NCI-H2081 (cell line): ENCODE data around the gene CEP131.

Source experiments
- DNase-seq, 2 experiments: peaks; one replicate each; lab custom pipeline; 2025; lab: John Stamatoyannopoulos, UW

Gene CEP131

DNA sequence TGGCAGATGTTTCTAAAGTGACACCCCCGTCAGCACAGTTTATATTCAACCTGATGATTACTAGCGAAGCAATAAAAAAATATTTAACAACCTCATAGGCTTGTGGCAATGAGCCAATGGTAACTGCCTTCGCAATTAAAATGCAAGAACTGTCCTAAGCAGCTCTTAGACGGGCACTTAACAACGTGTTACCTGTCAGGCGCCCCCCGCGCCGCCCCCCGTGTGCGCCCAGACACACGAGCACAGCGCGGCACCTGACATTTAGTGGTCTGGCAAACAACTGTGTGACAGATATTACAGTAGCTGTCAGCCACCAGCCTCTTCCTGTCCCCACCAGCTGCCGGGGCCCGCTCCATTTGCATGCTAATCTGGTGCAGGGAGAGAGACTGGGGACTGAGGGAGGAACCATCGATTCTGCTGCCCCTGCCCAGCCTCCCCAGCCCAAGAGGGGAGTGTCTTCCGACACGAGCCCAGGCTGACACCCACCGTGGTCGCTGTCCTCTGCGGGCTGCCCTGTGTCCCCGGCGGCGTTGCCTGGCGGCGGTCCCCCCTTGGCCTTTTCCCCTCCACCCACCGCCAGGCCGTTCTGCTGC is 29.0 kb upstream of the CEP131 start:
- peak; percentile 95 to 99 for DNase-seq

- DNase-seq = peak; percentile 93 to 98
Measured at GRCh38 chr17:81251094-81251708, 28.4 kb upstream of the CEP131 start.

DNA sequence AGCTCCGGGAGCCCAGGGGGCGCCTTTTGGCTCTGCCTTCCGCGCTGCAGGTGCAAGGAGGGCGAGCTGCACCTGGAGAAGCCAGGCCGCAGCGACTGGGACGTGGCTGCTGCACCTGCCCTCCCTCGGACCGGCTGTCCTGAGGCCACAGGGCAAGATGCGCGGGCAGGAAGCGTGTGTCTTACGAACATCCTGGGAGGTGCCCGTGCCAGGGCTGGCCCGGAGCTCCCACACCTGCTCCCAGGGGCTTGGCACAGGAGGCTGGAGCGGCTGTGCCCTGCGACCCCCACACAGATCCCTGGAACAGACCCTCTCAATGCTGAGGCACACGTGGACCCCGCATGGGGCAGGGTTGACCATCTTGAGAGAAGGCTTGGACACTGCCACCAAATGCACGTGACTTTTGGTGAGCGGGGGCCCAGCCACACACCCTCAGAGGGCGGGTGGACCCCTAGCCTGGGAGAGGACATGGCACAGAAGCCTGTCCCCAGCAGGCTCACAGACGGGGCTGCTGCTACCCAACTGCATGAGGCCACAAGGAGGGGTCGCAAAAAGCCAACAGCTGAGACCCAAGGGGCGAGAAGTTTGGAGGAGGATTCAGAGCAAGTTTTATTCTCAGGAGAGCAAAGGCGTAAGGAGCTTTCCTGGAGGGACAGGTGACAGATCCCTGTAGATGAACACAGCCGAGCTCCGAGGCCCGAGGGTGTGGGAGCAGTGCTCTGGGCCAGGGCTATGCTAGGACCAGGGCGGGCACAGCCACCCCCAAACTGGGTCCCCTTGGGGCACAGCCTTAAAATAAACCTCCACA is 27.7 kb upstream of the CEP131 start:
- DNase-seq = peak; percentile 64 to 87

DNA sequence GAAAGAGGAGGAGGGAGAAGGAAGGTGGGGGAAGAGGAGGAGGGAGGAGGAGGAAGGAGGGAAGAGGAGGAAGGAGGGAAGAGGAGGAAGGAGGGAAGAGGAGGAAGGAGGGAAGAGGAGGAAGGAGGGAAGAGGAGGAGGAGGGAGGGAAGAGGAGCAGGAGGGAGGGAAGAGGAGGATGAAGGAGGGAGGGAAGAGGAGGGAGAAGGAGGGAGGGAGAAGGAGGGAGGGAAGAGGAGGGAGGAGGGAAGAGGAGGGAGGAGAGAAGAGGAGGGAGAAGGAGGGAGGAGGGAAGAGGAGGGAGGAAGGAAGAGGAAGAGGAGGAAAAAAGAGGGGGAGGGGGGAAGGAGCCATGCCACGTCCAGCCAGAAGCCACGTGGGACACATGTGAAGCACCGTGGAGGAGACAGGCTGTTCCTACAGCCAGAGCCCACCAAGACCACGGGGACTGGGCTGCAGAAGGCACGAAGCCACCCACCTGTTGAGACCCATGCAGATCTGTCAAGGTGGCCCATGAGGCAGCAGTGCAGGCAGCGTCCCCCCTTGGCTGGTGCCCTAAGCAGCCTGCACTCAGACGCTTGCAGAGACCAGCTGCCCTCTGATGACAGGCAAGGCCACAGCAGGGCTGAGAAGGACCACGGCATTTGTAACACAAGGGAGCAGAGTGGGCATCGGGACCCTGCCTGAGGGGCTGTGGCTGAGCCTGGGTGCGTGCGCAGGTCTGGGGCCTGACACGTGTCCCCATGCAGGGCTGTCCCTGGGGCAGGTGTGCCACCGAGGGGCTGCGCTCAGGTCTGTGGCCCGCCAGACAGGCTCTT is 26.7 kb upstream of the CEP131 start:
- peak in 1 of 2 experiments; percentile 25 for DNase-seq

DNA sequence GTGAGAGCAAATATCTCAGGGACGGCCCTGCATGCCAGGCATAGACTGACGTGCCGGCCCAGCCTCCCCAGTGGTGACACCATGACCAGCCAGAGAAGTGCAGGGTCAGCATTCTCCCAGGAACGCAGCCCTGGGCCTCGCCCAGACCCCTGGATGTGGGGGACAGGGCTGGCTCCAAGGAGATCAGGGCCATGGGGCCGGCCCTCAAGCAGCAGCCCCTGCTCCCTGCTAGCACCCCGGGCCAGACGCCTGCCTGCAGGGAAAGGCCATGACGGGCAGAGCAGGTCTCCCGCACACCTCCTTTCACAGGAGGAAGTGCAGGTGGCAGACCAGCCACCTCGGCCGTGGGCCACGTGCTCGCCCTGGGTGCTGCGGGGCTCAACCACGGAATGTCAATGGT is 25.9 kb upstream of the CEP131 start:
- DNase-seq = no peak

DNA sequence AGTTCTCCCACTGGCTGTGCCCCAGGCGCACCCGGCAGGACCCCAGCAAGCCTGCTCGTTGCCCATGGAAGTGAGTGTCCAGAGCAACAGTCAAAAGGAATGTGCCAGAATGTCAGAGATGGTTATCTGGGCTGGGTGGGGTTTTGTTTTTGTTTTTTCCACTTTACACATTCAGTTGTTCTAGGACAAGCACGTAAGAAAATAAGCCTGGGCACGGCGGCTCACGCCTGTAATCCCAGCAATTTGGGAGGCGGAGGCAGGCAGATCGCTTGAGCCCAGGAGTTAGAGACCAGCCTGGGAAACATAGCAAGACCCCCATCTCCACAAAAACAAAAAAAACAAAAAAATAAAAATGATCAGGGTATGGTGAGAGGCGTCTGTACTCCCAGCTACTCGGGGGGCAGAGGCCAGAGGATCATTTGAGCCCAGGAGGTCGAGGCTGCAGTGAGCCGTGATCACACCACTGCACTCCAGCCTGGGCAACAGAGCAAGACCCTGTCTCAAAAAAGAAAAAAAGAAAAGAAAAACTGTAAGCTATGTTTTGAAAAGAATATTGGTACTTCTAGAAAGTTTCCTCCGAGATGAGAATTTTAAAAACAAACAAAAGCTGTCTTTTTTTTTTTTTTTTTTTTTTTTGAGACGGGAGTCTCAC is 24.7 kb upstream of the CEP131 start:
- DNase-seq = no peak

DNA sequence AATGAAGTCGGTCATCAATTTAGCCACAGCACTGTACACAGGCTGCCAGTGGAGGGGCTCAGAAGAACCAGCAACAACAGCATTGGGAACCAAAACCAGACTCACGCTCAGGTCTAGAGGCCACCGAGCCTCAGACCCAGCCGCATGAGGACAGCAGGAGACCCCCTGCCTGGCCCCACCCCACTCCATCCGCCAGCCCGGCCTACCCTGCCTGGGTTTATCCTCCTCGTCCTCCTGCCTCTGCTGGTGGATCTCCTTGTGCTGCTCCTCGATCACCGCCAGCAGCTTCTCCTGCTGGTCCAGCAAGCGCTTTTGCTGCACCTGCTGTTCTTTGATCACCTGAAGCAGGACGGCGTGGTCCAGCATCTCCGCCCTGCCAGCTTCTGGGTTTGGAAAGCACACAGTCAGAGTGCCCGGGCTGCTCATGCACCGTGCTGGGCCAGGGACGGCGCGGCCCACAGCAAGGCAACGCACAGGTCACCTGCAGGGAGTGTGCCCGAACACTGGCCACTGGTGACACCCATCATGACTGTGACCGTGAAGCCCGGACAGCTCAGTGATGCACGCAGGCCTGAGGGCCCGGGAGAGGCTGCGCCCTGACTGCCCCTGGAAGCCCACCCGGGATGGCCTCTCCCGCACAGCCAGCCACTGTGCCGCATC is 24.0 kb upstream of the CEP131 start:
- no peak for DNase-seq

- no peak for DNase-seq
Measured at GRCh38 chr17:81246343-81246670, 23.5 kb upstream of the CEP131 start.

DNA sequence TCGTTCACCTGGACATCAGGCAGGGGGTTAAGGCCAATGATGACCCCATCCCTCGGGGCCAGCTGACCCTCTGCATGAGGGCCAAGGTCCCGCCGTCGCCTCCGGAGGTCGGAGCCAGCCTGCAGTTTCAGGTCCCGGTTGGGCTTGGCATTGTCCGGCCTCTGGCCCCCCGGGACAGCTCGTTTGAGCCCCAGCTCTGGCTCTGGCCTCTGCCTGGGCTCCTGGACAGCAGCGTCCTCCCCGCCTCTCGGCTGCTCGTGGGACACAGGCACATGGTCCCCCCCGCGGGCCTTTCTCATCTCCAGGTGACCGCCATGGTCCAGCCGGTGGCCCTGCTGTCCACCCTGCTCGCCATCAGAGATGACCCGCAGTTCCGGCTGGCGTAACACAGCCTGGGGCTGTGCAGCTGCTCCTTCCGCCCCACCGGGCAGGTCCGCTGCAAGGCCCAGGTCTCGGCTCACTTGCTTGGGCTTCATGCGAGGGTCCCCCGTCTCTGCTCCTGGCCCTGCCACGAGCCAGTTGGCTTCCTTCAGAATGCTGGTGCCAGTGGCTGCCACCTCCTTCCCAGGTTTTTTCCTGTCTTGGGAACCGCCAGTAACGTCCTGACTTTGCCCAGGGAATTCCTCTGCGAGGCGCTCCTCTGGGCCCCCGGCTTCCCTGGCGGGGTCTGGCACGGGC is 23.0 kb upstream of the CEP131 start:
- DNase-seq = no peak

GRCh38 chr17:81245024-81245664 is 22.4 kb upstream of the CEP131 start:
- DNase-seq = no peak

GRCh38 chr17:81244358-81245023 is 21.7 kb upstream of the CEP131 start:
- no peak for DNase-seq

GRCh38 chr17:81243333-81243664 is 20.5 kb upstream of the CEP131 start:
- no peak for DNase-seq

- DNase-seq = no peak
Measured at GRCh38 chr17:81242421-81243332, 19.9 kb upstream of the CEP131 start.

- peak; percentile 46 to 55 for DNase-seq
Measured at GRCh38 chr17:81241648-81242420, 19.1 kb upstream of the CEP131 start.

GRCh38 chr17:81241203-81241602 is 18.4 kb upstream of the CEP131 start:
- no peak for DNase-seq

DNA sequence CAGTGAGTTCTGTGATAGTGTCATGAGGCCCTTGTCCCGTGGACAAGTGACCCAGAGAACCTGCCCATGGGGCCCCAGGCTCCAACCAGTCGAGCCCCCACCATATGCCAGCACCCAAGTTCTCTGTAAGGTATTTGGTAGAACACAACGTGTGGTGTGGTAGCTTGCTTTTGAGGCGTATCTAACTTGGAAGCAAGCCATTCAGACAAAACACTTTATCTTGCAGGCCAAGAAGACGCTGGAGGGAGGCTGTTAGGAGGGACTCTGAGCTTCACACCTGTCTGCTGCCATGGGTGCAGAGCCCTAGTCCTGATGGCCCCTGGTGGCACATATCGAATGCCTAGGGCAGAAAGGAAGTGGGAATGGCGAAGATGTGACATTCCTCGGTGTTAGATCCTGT is 18.0 kb upstream of the CEP131 start:
- DNase-seq = no peak

GRCh38 chr17:81239714-81240555 is 17.2 kb upstream of the CEP131 start:
- DNase-seq = peak in 1 of 2 experiments; percentile 21
